ENCODE measurements around the gene GREB1.

The GREB1 gene

GRCh38 chr2:11533278-11534070 lies at the start of gene GREB1:
TSS of gene GREB1 (plus strand) at chr2:11534045. CDS start at chr2:11556615, 22,570 bp downstream.
- DNase-seq: no peak

- no peak for DNase-seq
Observed at GRCh38 chr2:11488809-11489208, 45.0 kb upstream of the GREB1 start.

GRCh38 chr2:11490194-11490593 lies 43.7 kb upstream of the GREB1 start:
- DNase-seq: no peak

- no peak for DNase-seq
Observed at GRCh38 chr2:11491348-11491933, 42.4 kb upstream of the GREB1 start.

- no peak for DNase-seq
Observed at GRCh38 chr2:11492244-11492643, 41.6 kb upstream of the GREB1 start.

GRCh38 chr2:11492720-11493119 lies 41.1 kb upstream of the GREB1 start:
- DNase-seq: no peak

GRCh38 chr2:11493282-11493681 lies 40.6 kb upstream of the GREB1 start:
- no peak for DNase-seq

- DNase-seq: no peak
Observed at GRCh38 chr2:11494310-11494709, 39.5 kb upstream of the GREB1 start.

GRCh38 chr2:11495844-11496681 lies 37.8 kb upstream of the GREB1 start:
- no peak for DNase-seq

GRCh38 chr2:11498543-11499034 lies 35.3 kb upstream of the GREB1 start:
- no peak for DNase-seq

GRCh38 chr2:11499081-11499743 lies 34.6 kb upstream of the GREB1 start:
- no peak for DNase-seq

- DNase-seq: no peak
Observed at GRCh38 chr2:11500702-11501303, 33.0 kb upstream of the GREB1 start.

- no peak for DNase-seq
Observed at GRCh38 chr2:11502740-11503292, 31.0 kb upstream of the GREB1 start.

- DNase-seq: no peak
Observed at GRCh38 chr2:11503354-11503927, 30.4 kb upstream of the GREB1 start.

- no peak for DNase-seq
Observed at GRCh38 chr2:11505652-11506610, 27.9 kb upstream of the GREB1 start.

GRCh38 chr2:11506611-11506969 lies 27.3 kb upstream of the GREB1 start:
- DNase-seq: no peak

GRCh38 chr2:11507517-11507916 lies 26.3 kb upstream of the GREB1 start:
- no peak for DNase-seq

- no peak for DNase-seq
Observed at GRCh38 chr2:11508279-11508678, 25.6 kb upstream of the GREB1 start.

GRCh38 chr2:11509657-11510360 lies 24.0 kb upstream of the GREB1 start:
- DNase-seq: no peak

GRCh38 chr2:11512431-11512830 lies 21.4 kb upstream of the GREB1 start:
- no peak for DNase-seq

All from NCI-H345 (cell line).